ENCODE data around the gene NF2. TPM values are rescaled to one million over a fixed set of nuclear protein-coding genes. Genes with fewer than 3 reads are reported as not detected.

NF2 gene
- total and polyA plus RNA-seq, 2 of the 8 experiments (the other 6 are each of a cell fraction or from before 2014, with no cell fraction given), result 17.6 to 53.6 TPM

DNA sequence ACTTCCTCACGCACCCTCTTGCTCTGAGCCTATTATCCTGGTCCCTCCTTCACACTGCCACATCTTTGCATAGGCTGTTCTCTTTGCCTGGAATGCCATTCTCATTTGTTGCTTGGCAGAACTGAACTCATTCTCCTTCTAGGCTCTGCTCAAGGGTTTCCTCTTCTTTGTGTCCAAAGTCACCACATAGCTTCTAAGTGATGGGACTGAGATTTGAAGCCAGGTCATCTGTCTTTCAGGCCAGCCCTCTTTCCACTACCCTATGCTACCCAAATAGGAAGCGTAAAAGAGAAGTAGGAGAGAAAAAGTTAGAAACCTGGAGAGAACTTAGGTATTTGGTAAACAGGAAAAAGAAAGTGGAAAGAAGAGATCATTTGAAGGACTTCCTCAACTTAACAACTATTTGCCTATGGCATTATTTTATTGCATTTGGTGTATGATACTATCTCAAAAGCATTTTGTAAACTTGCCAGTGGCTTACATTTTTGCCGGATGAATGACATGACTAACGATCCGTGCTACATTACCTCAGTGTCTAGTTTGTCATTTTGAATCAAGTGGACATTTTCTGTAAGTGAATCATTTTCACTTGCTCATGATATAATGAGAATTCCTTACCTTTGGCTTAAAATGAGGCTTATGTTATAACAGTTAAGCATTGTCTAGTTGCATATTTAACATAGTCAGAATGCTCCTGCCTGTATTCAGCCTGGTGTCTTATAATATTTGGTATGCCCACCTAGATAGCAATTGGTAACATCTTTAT is 18.5 kb downstream of the NF2 start (continued):
- TF ChIP-seq, protein P1, sequence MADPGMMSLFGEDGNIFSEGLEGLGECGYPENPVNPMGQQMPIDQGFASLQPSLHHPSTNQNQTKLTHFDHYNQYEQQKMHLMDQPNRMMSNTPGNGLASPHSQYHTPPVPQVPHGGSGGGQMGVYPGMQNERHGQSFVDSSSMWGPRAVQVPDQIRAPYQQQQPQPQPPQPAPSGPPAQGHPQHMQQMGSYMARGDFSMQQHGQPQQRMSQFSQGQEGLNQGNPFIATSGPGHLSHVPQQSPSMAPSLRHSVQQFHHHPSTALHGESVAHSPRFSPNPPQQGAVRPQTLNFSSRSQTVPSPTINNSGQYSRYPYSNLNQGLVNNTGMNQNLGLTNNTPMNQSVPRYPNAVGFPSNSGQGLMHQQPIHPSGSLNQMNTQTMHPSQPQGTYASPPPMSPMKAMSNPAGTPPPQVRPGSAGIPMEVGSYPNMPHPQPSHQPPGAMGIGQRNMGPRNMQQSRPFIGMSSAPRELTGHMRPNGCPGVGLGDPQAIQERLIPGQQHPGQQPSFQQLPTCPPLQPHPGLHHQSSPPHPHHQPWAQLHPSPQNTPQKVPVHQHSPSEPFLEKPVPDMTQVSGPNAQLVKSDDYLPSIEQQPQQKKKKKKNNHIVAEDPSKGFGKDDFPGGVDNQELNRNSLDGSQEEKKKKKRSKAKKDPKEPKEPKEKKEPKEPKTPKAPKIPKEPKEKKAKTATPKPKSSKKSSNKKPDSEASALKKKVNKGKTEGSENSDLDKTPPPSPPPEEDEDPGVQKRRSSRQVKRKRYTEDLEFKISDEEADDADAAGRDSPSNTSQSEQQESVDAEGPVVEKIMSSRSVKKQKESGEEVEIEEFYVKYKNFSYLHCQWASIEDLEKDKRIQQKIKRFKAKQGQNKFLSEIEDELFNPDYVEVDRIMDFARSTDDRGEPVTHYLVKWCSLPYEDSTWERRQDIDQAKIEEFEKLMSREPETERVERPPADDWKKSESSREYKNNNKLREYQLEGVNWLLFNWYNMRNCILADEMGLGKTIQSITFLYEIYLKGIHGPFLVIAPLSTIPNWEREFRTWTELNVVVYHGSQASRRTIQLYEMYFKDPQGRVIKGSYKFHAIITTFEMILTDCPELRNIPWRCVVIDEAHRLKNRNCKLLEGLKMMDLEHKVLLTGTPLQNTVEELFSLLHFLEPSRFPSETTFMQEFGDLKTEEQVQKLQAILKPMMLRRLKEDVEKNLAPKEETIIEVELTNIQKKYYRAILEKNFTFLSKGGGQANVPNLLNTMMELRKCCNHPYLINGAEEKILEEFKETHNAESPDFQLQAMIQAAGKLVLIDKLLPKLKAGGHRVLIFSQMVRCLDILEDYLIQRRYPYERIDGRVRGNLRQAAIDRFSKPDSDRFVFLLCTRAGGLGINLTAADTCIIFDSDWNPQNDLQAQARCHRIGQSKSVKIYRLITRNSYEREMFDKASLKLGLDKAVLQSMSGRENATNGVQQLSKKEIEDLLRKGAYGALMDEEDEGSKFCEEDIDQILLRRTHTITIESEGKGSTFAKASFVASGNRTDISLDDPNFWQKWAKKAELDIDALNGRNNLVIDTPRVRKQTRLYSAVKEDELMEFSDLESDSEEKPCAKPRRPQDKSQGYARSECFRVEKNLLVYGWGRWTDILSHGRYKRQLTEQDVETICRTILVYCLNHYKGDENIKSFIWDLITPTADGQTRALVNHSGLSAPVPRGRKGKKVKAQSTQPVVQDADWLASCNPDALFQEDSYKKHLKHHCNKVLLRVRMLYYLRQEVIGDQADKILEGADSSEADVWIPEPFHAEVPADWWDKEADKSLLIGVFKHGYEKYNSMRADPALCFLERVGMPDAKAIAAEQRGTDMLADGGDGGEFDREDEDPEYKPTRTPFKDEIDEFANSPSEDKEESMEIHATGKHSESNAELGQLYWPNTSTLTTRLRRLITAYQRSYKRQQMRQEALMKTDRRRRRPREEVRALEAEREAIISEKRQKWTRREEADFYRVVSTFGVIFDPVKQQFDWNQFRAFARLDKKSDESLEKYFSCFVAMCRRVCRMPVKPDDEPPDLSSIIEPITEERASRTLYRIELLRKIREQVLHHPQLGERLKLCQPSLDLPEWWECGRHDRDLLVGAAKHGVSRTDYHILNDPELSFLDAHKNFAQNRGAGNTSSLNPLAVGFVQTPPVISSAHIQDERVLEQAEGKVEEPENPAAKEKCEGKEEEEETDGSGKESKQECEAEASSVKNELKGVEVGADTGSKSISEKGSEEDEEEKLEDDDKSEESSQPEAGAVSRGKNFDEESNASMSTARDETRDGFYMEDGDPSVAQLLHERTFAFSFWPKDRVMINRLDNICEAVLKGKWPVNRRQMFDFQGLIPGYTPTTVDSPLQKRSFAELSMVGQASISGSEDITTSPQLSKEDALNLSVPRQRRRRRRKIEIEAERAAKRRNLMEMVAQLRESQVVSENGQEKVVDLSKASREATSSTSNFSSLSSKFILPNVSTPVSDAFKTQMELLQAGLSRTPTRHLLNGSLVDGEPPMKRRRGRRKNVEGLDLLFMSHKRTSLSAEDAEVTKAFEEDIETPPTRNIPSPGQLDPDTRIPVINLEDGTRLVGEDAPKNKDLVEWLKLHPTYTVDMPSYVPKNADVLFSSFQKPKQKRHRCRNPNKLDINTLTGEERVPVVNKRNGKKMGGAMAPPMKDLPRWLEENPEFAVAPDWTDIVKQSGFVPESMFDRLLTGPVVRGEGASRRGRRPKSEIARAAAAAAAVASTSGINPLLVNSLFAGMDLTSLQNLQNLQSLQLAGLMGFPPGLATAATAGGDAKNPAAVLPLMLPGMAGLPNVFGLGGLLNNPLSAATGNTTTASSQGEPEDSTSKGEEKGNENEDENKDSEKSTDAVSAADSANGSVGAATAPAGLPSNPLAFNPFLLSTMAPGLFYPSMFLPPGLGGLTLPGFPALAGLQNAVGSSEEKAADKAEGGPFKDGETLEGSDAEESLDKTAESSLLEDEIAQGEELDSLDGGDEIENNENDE (IDR thresholded peaks at IDR 0.05; ENCODE audit: insufficient replicate concordance, low read length), result no peak
- TF ChIP-seq RFX5 (IDR thresholded peaks at IDR 0.05; ENCODE audit: borderline replicate concordance, low read depth, low read length) (peak; percentile 57; the same call in 1 of the 2 replicates), EGR1 (IDR thresholded peaks at IDR 0.05; ENCODE audit: borderline replicate concordance, low read depth, low read length) (no peak)
